Calu3 (cell line): ENCODE data around the gene ADIRF. TPM values are rescaled to one million over a fixed set of nuclear protein-coding genes. Genes with fewer than 3 reads are reported as not detected.

Source experiments
- BruUV-seq: library from RNA; stranded (reverse); fragments of 400-500 nt; replicated peaks from 2 replicates; lab custom pipeline; 2021; lab: Mats Ljungman, UMichigan
- CTCF ChIA-PET: fragments of 300-600 bp; sonication (Branson Sonifier 250); formaldehyde crosslinking; loops from one replicate; lab custom pipeline; 2022; ENCODE audit warnings: antibody characterized with exemption; lab: Charles Lee
- DNase-seq: peaks from one replicate; pipeline ENCODE4 v3.0.0; 2022
- H3K27ac Mint-ChIP-seq: one replicate; pipeline ENCODE4 v1.8.0; 2022; ENCODE audit warnings: mixed read lengths; ENCODE audit not compliant: unreplicated experiment
- H3K27me3 Mint-ChIP-seq: one replicate; pipeline ENCODE4 v1.8.0; 2022; ENCODE audit warnings: mixed read lengths; ENCODE audit not compliant: unreplicated experiment
- H3K36me3 Mint-ChIP-seq: one replicate; pipeline ENCODE4 v1.8.0; 2022; ENCODE audit warnings: mild to moderate bottlenecking, moderate library complexity, mixed read lengths; ENCODE audit not compliant: insufficient read depth, unreplicated experiment
- H3K4me1 Mint-ChIP-seq: one replicate; pipeline ENCODE4 v1.8.0; 2022; ENCODE audit warnings: mild to moderate bottlenecking, low read depth, mixed read lengths; ENCODE audit not compliant: unreplicated experiment
- H3K4me3 Mint-ChIP-seq: one replicate; pipeline ENCODE4 v1.8.0; 2022; ENCODE audit warnings: mild to moderate bottlenecking, low read depth, moderate library complexity, mixed read lengths; ENCODE audit not compliant: unreplicated experiment
- H3K9me3 Mint-ChIP-seq: one replicate; pipeline ENCODE4 v1.8.0; 2022; ENCODE audit warnings: low read depth, mixed read lengths; ENCODE audit not compliant: unreplicated experiment
- intact Hi-C: fragments of 100-400 bp; cut with micrococcal nuclease; formaldehyde crosslinking; loops from one replicate; pipeline ENCODE4 v1.10.0; 2022; ENCODE audit not compliant: unreplicated experiment
- total RNA-seq: library from RNA; stranded (reverse); gene quantifications from 2 replicates; pipeline ENCODE4 v1.2.3, GENCODE V29; 2022
- TF ChIP-seq, protein P1 (sequence below): fragments of 200-600 bp; IDR thresholded peaks from one replicate; pipeline ENCODE4 v1.8.0; 2022; ENCODE audit warnings: antibody characterized with exemption; ENCODE audit not compliant: unreplicated experiment

ADIRF gene
- total RNA-seq, 1 experiment from 2014 or later, result not detected

- no peak overlapping the region for H3K4me3 Mint-ChIP-seq
- H3K27me3 Mint-ChIP-seq, result no peaks in the 10 kb centered on the region
- no peaks in the 10 kb centered on the region for H3K9me3 Mint-ChIP-seq
- H3K36me3 Mint-ChIP-seq, result peaks cover 6% of the 10 kb centered on the region
- CTCF ChIA-PET, result no interaction called here
- intact Hi-C loops, result no loop called here
- H3K27ac Mint-ChIP-seq, result no peak overlapping the region
- peaks cover 9% of the 10 kb centered on the region for H3K4me1 Mint-ChIP-seq
- no peak for DNase-seq
- TF ChIP-seq, protein P1, sequence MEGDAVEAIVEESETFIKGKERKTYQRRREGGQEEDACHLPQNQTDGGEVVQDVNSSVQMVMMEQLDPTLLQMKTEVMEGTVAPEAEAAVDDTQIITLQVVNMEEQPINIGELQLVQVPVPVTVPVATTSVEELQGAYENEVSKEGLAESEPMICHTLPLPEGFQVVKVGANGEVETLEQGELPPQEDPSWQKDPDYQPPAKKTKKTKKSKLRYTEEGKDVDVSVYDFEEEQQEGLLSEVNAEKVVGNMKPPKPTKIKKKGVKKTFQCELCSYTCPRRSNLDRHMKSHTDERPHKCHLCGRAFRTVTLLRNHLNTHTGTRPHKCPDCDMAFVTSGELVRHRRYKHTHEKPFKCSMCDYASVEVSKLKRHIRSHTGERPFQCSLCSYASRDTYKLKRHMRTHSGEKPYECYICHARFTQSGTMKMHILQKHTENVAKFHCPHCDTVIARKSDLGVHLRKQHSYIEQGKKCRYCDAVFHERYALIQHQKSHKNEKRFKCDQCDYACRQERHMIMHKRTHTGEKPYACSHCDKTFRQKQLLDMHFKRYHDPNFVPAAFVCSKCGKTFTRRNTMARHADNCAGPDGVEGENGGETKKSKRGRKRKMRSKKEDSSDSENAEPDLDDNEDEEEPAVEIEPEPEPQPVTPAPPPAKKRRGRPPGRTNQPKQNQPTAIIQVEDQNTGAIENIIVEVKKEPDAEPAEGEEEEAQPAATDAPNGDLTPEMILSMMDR, result no peak
- BruUV-seq, result no TSS peak
These were observed 8.6 kb upstream of the ADIRF start for GRCh38 chr10:86959737-86960002.

DNA sequence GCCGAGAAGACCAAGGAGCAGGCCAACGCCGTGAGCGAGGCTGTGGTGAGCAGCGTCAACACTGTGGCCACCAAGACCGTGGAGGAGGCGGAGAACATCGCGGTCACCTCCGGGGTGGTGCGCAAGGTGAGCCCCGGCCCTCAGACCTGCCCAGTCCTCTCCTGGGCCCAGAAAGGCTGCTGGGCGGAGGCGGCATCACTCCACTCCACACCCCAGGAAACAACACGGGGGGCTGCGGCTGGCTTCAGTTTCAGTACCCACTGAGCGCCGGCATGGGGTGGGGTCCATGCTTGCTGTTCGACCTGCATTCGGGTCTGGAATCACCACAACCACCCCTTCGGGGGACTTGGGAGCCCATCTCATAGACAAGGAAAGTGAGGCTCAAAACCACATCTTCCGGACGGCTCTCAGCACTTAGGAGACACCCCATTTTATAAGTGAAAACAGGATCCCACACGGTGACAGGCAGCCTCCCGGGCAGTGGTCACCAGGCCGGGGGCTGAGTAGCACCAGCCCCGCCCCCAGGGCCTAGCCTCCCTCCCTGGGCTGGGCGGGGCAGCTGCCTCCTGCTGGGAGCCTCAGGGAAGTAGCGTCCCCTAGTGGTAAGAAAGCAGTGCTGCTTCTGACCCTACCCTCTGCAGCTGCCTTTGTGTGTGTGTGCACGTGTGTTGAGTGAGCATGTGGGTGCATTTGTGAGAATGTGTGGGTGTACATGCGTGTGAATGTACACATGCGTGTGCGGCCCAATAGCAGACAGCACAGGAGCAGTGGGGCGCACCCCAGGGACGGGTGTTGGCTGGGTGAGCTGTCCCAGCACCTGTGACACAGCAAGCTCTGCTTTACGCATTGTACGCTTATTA is 8.0 kb upstream of the ADIRF start:
- BruUV-seq, result no TSS peak
- Mint-ChIP-seq H3K27me3 (no peaks in the 10 kb centered on the region), H3K36me3 (peaks cover 6% of the 10 kb centered on the region), H3K9me3 (no peaks in the 10 kb centered on the region), H3K4me3 (no peak overlapping the region), H3K27ac (no peak overlapping the region), H3K4me1 (peaks cover 9% of the 10 kb centered on the region)
- intact Hi-C loops, result no loop called here
- peak; percentile 57 for DNase-seq
- TF ChIP-seq, protein P1, result peak; percentile 64
- CTCF ChIA-PET, result interaction anchor here (0.9 kb wide), 1 partner anchor 16 kb away, joined by 3 read pairs; no protein-coding TSS in a partner anchor

DNA sequence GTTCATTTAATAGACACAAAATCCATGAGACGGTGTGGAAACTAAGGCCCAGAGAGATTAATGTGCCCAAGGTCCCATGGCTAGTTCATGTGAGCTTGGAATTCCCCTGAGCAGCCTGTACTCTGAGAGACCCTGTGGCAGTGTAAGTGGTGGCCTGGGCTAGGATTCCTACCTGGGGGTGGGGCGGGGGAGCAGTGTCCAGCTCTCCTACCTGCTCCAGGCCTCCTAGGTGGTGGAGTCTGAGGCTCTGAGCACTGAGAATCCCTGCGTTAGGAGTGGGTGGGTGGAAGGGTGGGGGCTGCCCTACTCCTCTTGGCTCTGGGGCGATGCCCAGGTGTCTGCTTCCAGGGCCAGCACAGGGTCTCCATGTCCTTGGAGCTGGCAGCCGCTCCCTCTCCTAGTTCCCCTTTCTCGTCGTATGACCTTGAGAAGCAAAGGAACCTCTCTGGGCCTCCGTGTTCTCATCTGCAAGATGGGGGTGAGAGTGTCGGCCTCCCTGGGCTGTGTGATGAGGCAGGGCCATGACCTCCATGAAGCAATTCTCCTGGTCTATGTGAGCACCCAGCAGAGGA is 7.3 kb upstream of the ADIRF start:
- peaks cover 6% of the 10 kb centered on the region for H3K36me3 Mint-ChIP-seq
- TF ChIP-seq, protein P1, result no peak
- H3K9me3 Mint-ChIP-seq, result no peaks in the 10 kb centered on the region
- CTCF ChIA-PET, result interaction anchor here (0.9 kb wide), 1 partner anchor 17 kb away, joined by 3 read pairs; no protein-coding TSS in a partner anchor
- intact Hi-C loops, result no loop called here
- no peaks in the 10 kb centered on the region for H3K27me3 Mint-ChIP-seq
- H3K4me3 Mint-ChIP-seq, result no peak overlapping the region
- no peak for DNase-seq
- peaks cover 9% of the 10 kb centered on the region for H3K4me1 Mint-ChIP-seq
- no TSS peak for BruUV-seq
- no peak overlapping the region for H3K27ac Mint-ChIP-seq

DNA sequence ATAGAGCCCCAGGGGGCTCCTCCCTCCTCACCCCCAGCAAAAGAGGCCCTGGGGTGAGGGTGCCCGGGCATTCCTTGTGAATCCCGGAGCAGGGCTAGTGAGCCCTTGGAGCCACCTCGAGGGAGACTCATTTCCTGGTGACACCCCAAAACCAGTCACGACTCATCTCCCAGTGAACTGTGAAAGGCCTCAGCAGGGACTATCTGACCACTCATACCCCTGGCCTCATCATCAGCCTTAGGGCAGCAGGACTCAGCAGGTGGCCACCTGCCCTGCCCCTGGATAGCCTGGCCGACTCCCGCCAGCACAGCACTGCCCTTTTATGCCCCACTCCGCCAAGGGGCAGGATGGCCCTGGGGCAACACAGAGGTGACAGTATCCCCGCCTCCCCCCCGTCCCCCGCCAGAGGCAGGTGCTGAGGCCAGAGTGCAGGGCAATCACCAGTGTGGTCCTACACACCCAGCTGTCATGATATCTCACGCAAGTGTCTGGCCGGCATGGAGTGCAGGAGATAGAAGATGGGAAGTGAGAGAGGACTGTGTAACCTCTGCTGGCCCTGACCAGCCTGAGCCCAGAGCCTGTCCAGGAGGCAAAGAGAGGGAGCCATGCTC is 6.7 kb upstream of the ADIRF start:
- Mint-ChIP-seq H3K36me3 (peaks cover 6% of the 10 kb centered on the region), H3K27ac (no peak overlapping the region), H3K4me3 (no peak overlapping the region), H3K4me1 (peaks cover 9% of the 10 kb centered on the region), H3K27me3 (no peaks in the 10 kb centered on the region), H3K9me3 (no peaks in the 10 kb centered on the region)
- no TSS peak for BruUV-seq
- TF ChIP-seq, protein P1, result no peak
- CTCF ChIA-PET, result no interaction called here
- DNase-seq, result no peak
- intact Hi-C loops, result no loop called here
